PC-3 (cell line): ENCODE data around the gene CCSER1. TPM values are rescaled to one million over a fixed set of nuclear protein-coding genes. Genes with fewer than 3 reads are reported as not detected.
"Not testable (repeated sequence)": the region's sequence is repeated elsewhere in the genome, so short reads cannot be mapped to it uniquely, and the experiment has no call there.

Experiments used
- ATAC-seq: fragments of 200-7000 bp; cut with Tn5 transposase; 2 replicates; pipeline ENCODE4 v1.9.1; 2020; ENCODE audit warnings: mild to moderate bottlenecking, moderate library complexity
- BruUV-seq: library from RNA; stranded (reverse); fragments of 400-500 nt; replicated peaks from 2 replicates; lab custom pipeline; 2021; lab: Mats Ljungman, UMichigan
- CTCF ChIA-PET: fragments of 300-600 bp; sonication (Branson Sonifier 250); formaldehyde crosslinking; loops from one replicate; lab custom pipeline; 2022; ENCODE audit warnings: antibody characterized with exemption; lab: Charles Lee
- POLR2A ChIA-PET: fragments of 300-600 bp; sonication (Branson Sonifier 250); formaldehyde crosslinking; loops from one replicate; lab custom pipeline; 2022; ENCODE audit warnings: antibody characterized with exemption; ENCODE audit not compliant: unreplicated experiment; lab: Charles Lee
- DNase-seq: peaks from one replicate; pipeline ENCODE4 v3.0.0-alpha.2; 2015
- H2AFZ ChIP-seq: fragments of 300-600 bp; sonication (generic); 2 replicates; pipeline ENCODE4 v1.6.0; 2016; ENCODE audit warnings: antibody characterized with exemption, low read length
- H3F3A ChIP-seq: fragments of 300-600 bp; sonication (generic); one replicate; pipeline ENCODE4 v1.6.0; 2017; ENCODE audit warnings: antibody characterized with exemption, low read length, control low read depth, mild to moderate bottlenecking; ENCODE audit not compliant: unreplicated experiment
- H3K27ac ChIP-seq: fragments of 300-600 bp; sonication (generic); 2 replicates; pipeline ENCODE4 v1.5.1; 2016; ENCODE audit warnings: mild to moderate bottlenecking, low read length
- H3K27me3 ChIP-seq: fragments of 300-600 bp; sonication (generic); 2 replicates; pipeline ENCODE4 v1.6.1; 2016; ENCODE audit warnings: low read length, mixed read lengths
- H3K36me3 ChIP-seq: fragments of 300-600 bp; sonication (generic); 2 replicates; pipeline ENCODE4 v1.6.1; 2016; ENCODE audit warnings: low read depth, mixed run types, low read length, mixed read lengths
- H3K4me1 ChIP-seq: fragments of 300-600 bp; sonication (generic); 2 replicates; pipeline ENCODE4 v1.5.1; 2016; ENCODE audit warnings: low read length; ENCODE audit not compliant: insufficient read depth
- H3K4me2 ChIP-seq: fragments of 300-600 bp; sonication (generic); 2 replicates; pipeline ENCODE4 v1.6.0; 2016; ENCODE audit warnings: low read length
- H3K4me3 ChIP-seq: fragments of 300-600 bp; sonication (generic); 2 replicates; pipeline ENCODE4 v1.5.1; 2016; ENCODE audit warnings: mild to moderate bottlenecking, low read length, mixed read lengths
- H3K79me2 ChIP-seq: fragments of 300-600 bp; sonication (generic); 2 replicates; pipeline ENCODE4 v1.6.1; 2017; ENCODE audit warnings: low read length, mixed read lengths
- H3K9ac ChIP-seq: fragments of 300-600 bp; sonication (generic); 2 replicates; pipeline ENCODE4 v1.6.0; 2016; ENCODE audit warnings: mild to moderate bottlenecking, low read length
- H3K9me2 ChIP-seq: fragments of 300-600 bp; sonication (generic); replicated peaks from 2 replicates; pipeline ENCODE4 v1.6.1; 2016; ENCODE audit warnings: mixed run types, low read length, mixed read lengths
- H3K9me3 ChIP-seq: fragments of 300-600 bp; sonication (generic); 2 replicates; pipeline ENCODE4 v1.6.1; 2016; ENCODE audit warnings: low read length, mixed read lengths
- H4K20me1 ChIP-seq: fragments of 300-600 bp; sonication (generic); 2 replicates; pipeline ENCODE4 v1.6.1; 2016; ENCODE audit warnings: low read length, mixed read lengths
- EZH2 ChIP-seq: fragments of 300-600 bp; sonication (generic); IDR thresholded peaks from one replicate; pipeline ENCODE4 v1.6.1; 2017; ENCODE audit warnings: antibody characterized with exemption, mild to moderate bottlenecking, low read length; ENCODE audit not compliant: unreplicated experiment
- EZH2phosphoT487 ChIP-seq: fragments of 300-600 bp; sonication (generic); IDR thresholded peaks from 2 replicates; pipeline ENCODE4 v1.6.1; 2018; ENCODE audit warnings: mild to moderate bottlenecking, antibody characterized with exemption, low read length, borderline replicate concordance
- intact Hi-C: fragments of 100-400 bp; cut with micrococcal nuclease; formaldehyde crosslinking; loops from 2 replicates; pipeline ENCODE4 v1.9.0; 2023
- total RNA-seq: library from RNA; depleted of rRNA; stranded (reverse); fragments of >200 nt; gene quantifications from 2 replicates; pipeline ENCODE4 v1.2.3, GENCODE V29; 2014
- TF ChIP-seq, protein P1 (sequence below): fragments of 300-600 bp; sonication (generic); conservative IDR thresholded peaks from 2 replicates; pipeline ENCODE4 v1.5.1; 2017; ENCODE audit warnings: antibody characterized with exemption, low read depth, mild to moderate bottlenecking, low read length

The CCSER1 gene
- total RNA-seq, 1 experiment from 2014 or later: 6.0 TPM

DNA sequence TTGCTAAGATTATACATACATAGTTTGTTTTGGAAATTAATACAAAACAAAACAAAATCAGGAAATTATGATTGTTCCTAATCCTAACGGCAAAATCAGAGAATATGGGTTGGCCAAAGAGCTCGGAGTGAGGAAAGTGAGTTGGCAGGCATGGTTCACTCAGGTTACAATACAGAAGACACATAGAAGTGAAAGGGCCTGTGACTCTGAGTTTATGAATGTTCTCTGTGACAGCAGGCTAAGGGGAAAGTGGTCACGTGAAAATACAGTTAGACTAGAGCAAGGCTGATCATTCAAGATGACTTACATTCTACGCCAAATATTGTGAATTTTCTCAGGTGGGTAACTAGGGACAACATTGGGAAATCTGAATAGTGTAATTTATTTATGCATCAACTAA, 1001.3 kb downstream of the CCSER1 start:
- DNase-seq: no peak
- no peak overlapping the region for H3K4me2 ChIP-seq
- TF ChIP-seq EZH2phosphoT487: no peak
- TF ChIP-seq EZH2: no peak
- TF ChIP-seq, protein P1, sequence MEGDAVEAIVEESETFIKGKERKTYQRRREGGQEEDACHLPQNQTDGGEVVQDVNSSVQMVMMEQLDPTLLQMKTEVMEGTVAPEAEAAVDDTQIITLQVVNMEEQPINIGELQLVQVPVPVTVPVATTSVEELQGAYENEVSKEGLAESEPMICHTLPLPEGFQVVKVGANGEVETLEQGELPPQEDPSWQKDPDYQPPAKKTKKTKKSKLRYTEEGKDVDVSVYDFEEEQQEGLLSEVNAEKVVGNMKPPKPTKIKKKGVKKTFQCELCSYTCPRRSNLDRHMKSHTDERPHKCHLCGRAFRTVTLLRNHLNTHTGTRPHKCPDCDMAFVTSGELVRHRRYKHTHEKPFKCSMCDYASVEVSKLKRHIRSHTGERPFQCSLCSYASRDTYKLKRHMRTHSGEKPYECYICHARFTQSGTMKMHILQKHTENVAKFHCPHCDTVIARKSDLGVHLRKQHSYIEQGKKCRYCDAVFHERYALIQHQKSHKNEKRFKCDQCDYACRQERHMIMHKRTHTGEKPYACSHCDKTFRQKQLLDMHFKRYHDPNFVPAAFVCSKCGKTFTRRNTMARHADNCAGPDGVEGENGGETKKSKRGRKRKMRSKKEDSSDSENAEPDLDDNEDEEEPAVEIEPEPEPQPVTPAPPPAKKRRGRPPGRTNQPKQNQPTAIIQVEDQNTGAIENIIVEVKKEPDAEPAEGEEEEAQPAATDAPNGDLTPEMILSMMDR: no peak
- H3K27ac ChIP-seq: no peak overlapping the region
- ChIA-PET POLR2A (no interaction called here), CTCF (no interaction called here)
- no peak overlapping the region for H3K9ac ChIP-seq
- H2AFZ ChIP-seq: no peak overlapping the region
- no peak overlapping the region for H3K4me3 ChIP-seq
- H3K4me1 ChIP-seq: no peaks in the 10 kb centered on the region
- H3K9me2 ChIP-seq: no peaks in the 10 kb centered on the region
- intact Hi-C loops: no loop called here
- H4K20me1 ChIP-seq: no peaks in the 10 kb centered on the region
- no peaks in the 10 kb centered on the region for H3K79me2 ChIP-seq
- no TSS peak for BruUV-seq
- H3K9me3 ChIP-seq: no peaks in the 10 kb centered on the region
- ATAC-seq: no peak
- H3K36me3 ChIP-seq: no peaks in the 10 kb centered on the region
- H3F3A ChIP-seq: no peaks in the 10 kb centered on the region
- H3K27me3 ChIP-seq: no peaks in the 10 kb centered on the region

DNA sequence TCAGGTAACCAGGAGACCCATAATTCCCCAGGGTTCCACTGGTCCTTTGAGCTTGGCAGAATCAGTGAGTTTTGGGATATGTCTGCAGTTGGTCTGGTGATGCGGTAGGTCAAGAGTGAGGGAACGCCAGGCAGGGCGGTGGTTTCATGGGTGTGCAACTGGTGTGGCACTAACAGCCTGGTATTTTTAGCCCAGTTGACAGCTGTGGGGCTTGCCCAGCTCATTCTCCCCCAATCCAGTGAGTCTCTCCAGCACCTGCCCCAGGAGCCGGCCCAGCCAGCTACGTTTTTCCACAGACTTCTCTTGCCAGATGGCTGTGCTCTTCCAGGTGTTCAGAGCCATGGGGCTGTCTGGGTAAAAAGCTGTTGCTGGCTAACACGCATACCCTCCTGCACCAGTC, 1019.9 kb downstream of the CCSER1 start:
- no TSS peak for BruUV-seq
- POLR2A ChIA-PET: no interaction called here

DNA sequence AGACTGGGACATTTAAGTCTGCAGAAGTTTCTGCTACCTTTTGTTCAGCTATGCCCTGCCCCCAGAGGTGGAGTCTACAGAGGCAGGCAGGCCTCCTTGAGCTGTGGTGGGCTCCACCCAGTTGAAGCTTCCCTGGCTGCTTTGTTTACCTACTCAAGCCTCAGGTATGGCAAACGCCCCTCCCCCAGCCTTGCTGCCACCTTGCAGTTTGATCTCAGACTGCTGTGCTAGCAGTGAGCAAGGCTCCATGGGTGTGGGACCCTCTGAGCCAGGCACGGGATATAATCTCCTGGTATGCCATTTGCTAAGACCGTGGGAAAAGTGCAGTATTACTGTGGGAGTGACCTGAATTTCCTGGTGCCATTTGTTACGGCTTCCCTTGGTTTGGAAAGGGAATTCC, 1026.8 kb downstream of the CCSER1 start:
- H3K4me1 ChIP-seq, ATAC-seq, H3K9me3 ChIP-seq, BruUV-seq, H3F3A ChIP-seq, H3K9ac ChIP-seq, H3K27ac ChIP-seq, H3K4me2 ChIP-seq, CTCF ChIA-PET, H3K36me3 ChIP-seq, H3K4me3 ChIP-seq, H4K20me1 ChIP-seq, POLR2A ChIA-PET, H3K27me3 ChIP-seq, intact Hi-C loops, H2AFZ ChIP-seq, H3K9me2 ChIP-seq, DNase-seq, H3K79me2 ChIP-seq: not testable (repeated sequence)

More for the DNA sequence above, 1019.9 kb downstream of the CCSER1 start:
- H3K4me2 ChIP-seq: no peak overlapping the region
- no peaks in the 10 kb centered on the region for H3K36me3 ChIP-seq
- no peaks in the 10 kb centered on the region for H3K27me3 ChIP-seq
- CTCF ChIA-PET: no interaction called here
- H3K9ac ChIP-seq: no peak overlapping the region
- TF ChIP-seq, protein P1: no peak
- TF ChIP-seq EZH2 (no peak), EZH2phosphoT487 (no peak)
- H3K9me2 ChIP-seq: no peaks in the 10 kb centered on the region
- no peaks in the 10 kb centered on the region for H3K79me2 ChIP-seq
- ATAC-seq (no peak), DNase-seq (no peak)
- no peak overlapping the region for H3K4me3 ChIP-seq
- H2AFZ ChIP-seq: no peak overlapping the region
- no peaks in the 10 kb centered on the region for H3F3A ChIP-seq
- no peaks in the 10 kb centered on the region for H3K9me3 ChIP-seq
- H3K27ac ChIP-seq: no peak overlapping the region
- intact Hi-C loops: no loop called here
- H4K20me1 ChIP-seq: no peaks in the 10 kb centered on the region
- no peaks in the 10 kb centered on the region for H3K4me1 ChIP-seq

DNA sequence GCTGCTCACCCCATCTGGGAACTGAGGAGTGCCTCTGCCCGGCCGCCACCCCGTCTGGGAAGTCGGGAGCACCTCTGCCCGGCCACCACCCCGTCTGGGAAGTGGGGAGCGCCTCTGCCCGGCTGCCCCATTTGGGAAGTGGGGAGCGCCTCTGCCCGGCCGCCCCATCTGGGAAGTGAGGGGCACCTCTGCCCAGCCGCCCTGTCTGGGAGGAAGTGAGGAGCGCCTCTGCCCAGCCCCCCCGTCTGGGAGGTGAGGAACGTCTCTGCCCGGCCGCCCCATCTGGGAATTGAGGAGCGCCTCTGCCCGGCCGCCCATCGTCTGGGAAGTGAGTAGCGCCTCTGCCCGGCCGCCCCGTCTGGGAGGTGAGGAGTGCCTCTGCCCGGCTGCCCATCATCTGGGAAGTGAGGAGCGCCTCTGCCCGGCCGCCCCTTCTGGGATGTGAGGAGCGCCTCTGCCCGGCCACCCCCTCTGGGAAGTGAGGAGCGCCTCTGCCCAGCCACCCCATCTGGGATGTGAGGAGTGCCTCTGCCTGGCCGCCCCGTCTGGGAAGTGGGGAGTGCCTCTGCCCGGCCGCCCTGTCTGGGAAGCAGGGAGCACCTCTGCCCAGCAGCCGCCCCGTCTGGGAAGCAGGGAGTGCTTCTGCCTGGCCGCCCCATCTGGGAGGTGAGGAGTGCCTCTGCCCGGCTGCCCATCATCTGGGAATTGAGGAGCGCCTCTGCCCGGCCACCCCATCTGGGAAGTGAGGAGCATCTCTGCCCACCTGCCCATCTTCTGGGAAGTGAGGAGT, 1040.9 kb downstream of the CCSER1 start:
- ATAC-seq, H3K9me2 ChIP-seq, H3K4me2 ChIP-seq, H3K9me3 ChIP-seq, POLR2A ChIA-PET, intact Hi-C loops, CTCF ChIA-PET, H2AFZ ChIP-seq, H3K79me2 ChIP-seq, H3K36me3 ChIP-seq, BruUV-seq, DNase-seq, H3K27me3 ChIP-seq, H3K4me3 ChIP-seq, H4K20me1 ChIP-seq, H3F3A ChIP-seq, H3K9ac ChIP-seq, H3K27ac ChIP-seq: not testable (repeated sequence)
- peaks cover 11% of the 10 kb centered on the region for H3K4me1 ChIP-seq
